K562 (cell line): ENCODE data around the gene CCAR1. TPM values are rescaled to one million over a fixed set of nuclear protein-coding genes. Genes with fewer than 3 reads are reported as not detected.

ENCODE experiments used
- ESRRB ChIP-seq: fragments of 250-450 bp; sonication (Bioruptor Pico); IDR thresholded peaks from 2 replicates; pipeline ENCODE4 v1.5.0; 2020; ENCODE audit warnings: mild to moderate bottlenecking, moderate library complexity, borderline replicate concordance
- GTF2E2 ChIP-seq: fragments of 200-800 bp; sonication (Bioruptor generic); IDR thresholded peaks from 2 replicates; pipeline ENCODE4 v1.6.1; 2016; ENCODE audit warnings: missing genetic modification characterization, missing compliant biosample characterization
- MAFK ChIP-seq: IDR thresholded peaks from 2 replicates; pipeline ENCODE4 v1.6.1; 2011; ENCODE audit warnings: low read length, improper control_type of control experiment
- RBFOX2 ChIP-seq: fragments of 200-400 bp; formaldehyde crosslinking; IDR thresholded peaks from 2 replicates; pipeline ENCODE4 v1.6.1; 2017; ENCODE audit warnings: low read depth, mild to moderate bottlenecking, low read length, moderate library complexity
- TFE3 ChIP-seq: fragments of 450-650 bp; formaldehyde crosslinking; IDR thresholded peaks from 2 replicates; pipeline ENCODE4 v1.4.0; 2020; ENCODE audit warnings: mild to moderate bottlenecking, mixed read lengths
- TGIF2 ChIP-seq: sonication (generic); formaldehyde crosslinking; IDR thresholded peaks from 2 replicates; pipeline ENCODE4 v1.8.1; 2022; ENCODE audit warnings: mild to moderate bottlenecking, missing genetic modification reagents, moderate library complexity
- ZNF184 ChIP-seq: sonication (generic); formaldehyde crosslinking; IDR thresholded peaks from 2 replicates; pipeline ENCODE4 v1.5.0; 2020; ENCODE audit warnings: missing genetic modification reagents
- ZNF592 ChIP-seq: fragments of 450-650 bp; IDR thresholded peaks from 2 replicates; pipeline ENCODE4 v1.6.1; 2017; ENCODE audit warnings: antibody characterized with exemption, mild to moderate bottlenecking
- polyA plus RNA-seq, 8 experiments: library from polyadenylated mRNA; depleted of rRNA in 4 of 8; stranded (reverse) in 5 of 8; unstranded in 3 of 8; fragments of >200 nt; fragmentation: Nextera tagmentation in 2 of 8; fragmentation: Illumina TruSeq in 1 of 8; extraction: Ambion mirVana in 2 of 8; extraction: Trizol in 1 of 8; gene quantifications; 2 replicates each; pipeline versions ENCODE4 v1.2.1 to v1.2.3, GENCODE V29; 2011 to 2014; ENCODE audit warnings: inconsistent platforms in 1 of 8, missing spikeins in 1 of 8
- total RNA-seq, 7 experiments: library from RNA; depleted of rRNA in 6 of 7; stranded (reverse); fragments of >200 nt in 6 of 7; fragmentation: Illumina TruSeq in 2 of 7; extraction: Trizol in 2 of 7; gene quantifications; 2 replicates each; pipeline versions ENCODE4 v1.2.1 to v1.2.3, GENCODE V29; 2011 to 2021; ENCODE audit warnings: low replicate concordance in 1 of 7
- TF ChIP-seq, protein P1 (sequence below): fragments of 450-650 bp; IDR thresholded peaks from 2 replicates; pipeline ENCODE4 v1.6.1; 2016; ENCODE audit warnings: mild to moderate bottlenecking
- TF ChIP-seq, protein P2 (sequence below): fragments of 450-650 bp; IDR thresholded peaks from 2 replicates; pipeline ENCODE4 v1.6.1; 2018; ENCODE audit not compliant: partially characterized antibody

CCAR1 gene
- total and polyA plus RNA-seq, 9 of the 15 experiments (the other 6 are each of a cell fraction or from before 2014, with no cell fraction given) = 44.8 to 173 (median 111) TPM

GRCh38 chr10:68684413-68684812 is 36.6 kb upstream of the CCAR1 start (continued):
- TF ChIP-seq, protein P1, sequence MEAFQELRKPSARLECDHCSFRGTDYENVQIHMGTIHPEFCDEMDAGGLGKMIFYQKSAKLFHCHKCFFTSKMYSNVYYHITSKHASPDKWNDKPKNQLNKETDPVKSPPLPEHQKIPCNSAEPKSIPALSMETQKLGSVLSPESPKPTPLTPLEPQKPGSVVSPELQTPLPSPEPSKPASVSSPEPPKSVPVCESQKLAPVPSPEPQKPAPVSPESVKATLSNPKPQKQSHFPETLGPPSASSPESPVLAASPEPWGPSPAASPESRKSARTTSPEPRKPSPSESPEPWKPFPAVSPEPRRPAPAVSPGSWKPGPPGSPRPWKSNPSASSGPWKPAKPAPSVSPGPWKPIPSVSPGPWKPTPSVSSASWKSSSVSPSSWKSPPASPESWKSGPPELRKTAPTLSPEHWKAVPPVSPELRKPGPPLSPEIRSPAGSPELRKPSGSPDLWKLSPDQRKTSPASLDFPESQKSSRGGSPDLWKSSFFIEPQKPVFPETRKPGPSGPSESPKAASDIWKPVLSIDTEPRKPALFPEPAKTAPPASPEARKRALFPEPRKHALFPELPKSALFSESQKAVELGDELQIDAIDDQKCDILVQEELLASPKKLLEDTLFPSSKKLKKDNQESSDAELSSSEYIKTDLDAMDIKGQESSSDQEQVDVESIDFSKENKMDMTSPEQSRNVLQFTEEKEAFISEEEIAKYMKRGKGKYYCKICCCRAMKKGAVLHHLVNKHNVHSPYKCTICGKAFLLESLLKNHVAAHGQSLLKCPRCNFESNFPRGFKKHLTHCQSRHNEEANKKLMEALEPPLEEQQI = no peak
- TF ChIP-seq, protein P2, sequence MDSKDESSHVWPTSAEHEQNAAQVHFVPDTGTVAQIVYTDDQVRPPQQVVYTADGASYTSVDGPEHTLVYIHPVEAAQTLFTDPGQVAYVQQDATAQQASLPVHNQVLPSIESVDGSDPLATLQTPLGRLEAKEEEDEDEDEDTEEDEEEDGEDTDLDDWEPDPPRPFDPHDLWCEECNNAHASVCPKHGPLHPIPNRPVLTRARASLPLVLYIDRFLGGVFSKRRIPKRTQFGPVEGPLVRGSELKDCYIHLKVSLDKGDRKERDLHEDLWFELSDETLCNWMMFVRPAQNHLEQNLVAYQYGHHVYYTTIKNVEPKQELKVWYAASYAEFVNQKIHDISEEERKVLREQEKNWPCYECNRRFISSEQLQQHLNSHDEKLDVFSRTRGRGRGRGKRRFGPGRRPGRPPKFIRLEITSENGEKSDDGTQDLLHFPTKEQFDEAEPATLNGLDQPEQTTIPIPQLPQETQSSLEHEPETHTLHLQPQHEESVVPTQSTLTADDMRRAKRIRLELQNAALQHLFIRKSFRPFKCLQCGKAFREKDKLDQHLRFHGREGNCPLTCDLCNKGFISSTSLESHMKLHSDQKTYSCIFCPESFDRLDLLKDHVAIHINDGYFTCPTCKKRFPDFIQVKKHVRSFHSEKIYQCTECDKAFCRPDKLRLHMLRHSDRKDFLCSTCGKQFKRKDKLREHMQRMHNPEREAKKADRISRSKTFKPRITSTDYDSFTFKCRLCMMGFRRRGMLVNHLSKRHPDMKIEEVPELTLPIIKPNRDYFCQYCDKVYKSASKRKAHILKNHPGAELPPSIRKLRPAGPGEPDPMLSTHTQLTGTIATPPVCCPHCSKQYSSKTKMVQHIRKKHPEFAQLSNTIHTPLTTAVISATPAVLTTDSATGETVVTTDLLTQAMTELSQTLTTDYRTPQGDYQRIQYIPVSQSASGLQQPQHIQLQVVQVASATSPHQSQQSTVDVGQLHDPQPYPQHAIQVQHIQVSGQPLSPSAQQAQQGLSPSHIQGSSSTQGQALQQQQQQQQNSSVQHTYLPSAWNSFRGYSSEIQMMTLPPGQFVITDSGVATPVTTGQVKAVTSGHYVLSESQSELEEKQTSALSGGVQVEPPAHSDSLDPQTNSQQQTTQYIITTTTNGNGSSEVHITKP = no peak
- TF ChIP-seq GTF2E2 = no peak
- no peak for TF ChIP-seq MAFK
- no peak for TF ChIP-seq ESRRB (CRISPR knock-in tag)
- no peak for TF ChIP-seq TFE3 (CRISPR knock-in tag)
- TF ChIP-seq ZNF184 (CRISPR knock-in tag) = no peak
- no peak for TF ChIP-seq TGIF2 (CRISPR knock-in tag)
- TF ChIP-seq RBFOX2 = no peak
- no peak for TF ChIP-seq ZNF592
- TF ChIP-seq, all 486 proteins: peak for 0
